ENCODE measurements around the gene LIMD2. TPM values are rescaled to one million over a fixed set of nuclear protein-coding genes. Genes with fewer than 3 reads are reported as not detected.

LIMD2 gene
- total RNA-seq, 1 experiment from 2014 or later: 93.5 TPM

- H3K18ac ChIP-seq (ENCODE audit: insufficient read length, low read depth, low read length): no peak overlapping the region
- H3K9me3 ChIP-seq (ENCODE audit: control insufficient read depth, low read depth, low read length): no peaks in the 10 kb centered on the region
- Mint-ChIP-seq H3K4me3 (peak overlapping the region; percentile 74 to 82), H3K27me3 (ENCODE audit: low read depth) (peaks cover 5% of the 10 kb centered on the region), H3K9me3 (no peaks in the 10 kb centered on the region), H3K36me3 (ENCODE audit: insufficient read depth in 1 of 3, low read depth in 3 of 3) (peaks cover under 1 to 39% (median 11%) of the 10 kb centered on the region in 3 experiments; a peak in 6 of 7 replicates), H3K27ac (no peak overlapping the region), H3K4me1 (peaks cover 40 to 49% of the 10 kb centered on the region in 2 experiments)
- H3T11ph ChIP-seq (ENCODE audit: low read length): no peak overlapping the region
- no CpG with 5 or more reads among the region's 24 CpGs for whole genome bisulfite sequencing (ENCODE audit: extremely low coverage, insufficient read length, low lambda C conversion rate)
- no peaks in the 10 kb centered on the region; the same call in 1 of the 2 replicates for H3K4me1 ChIP-seq (ENCODE audit: insufficient read depth, low read length)
- peak overlapping the region; percentile 41 for H3K4me2 ChIP-seq (ENCODE audit: insufficient read depth, insufficient read length, low read length)
- H2BK20ac ChIP-seq (ENCODE audit: low read depth, low read length, poor library complexity, severe bottlenecking): no peak overlapping the region
- no peak overlapping the region for H2BK120ac ChIP-seq (ENCODE audit: low read depth, low read length, poor library complexity, severe bottlenecking)
- H4K20me1 ChIP-seq (ENCODE audit: control insufficient read depth, insufficient read depth, insufficient read length): no peaks in the 10 kb centered on the region
- no peak overlapping the region for H3K27ac ChIP-seq (ENCODE audit: insufficient read length, low read depth, low read length)
- H2BK5ac ChIP-seq (ENCODE audit: insufficient read length, low read length): no peak overlapping the region
- H3K23ac ChIP-seq (ENCODE audit: insufficient read length, low read depth, low read length): no peak overlapping the region
- no peak overlapping the region for H2BK15ac ChIP-seq (ENCODE audit: low read depth, low read length)
- H4K91ac ChIP-seq (ENCODE audit: insufficient read length, low read depth, low read length): no peak overlapping the region
- no peak overlapping the region for H2AFZ ChIP-seq (ENCODE audit: low read length)
- H3K79me1 ChIP-seq (ENCODE audit: insufficient read depth, low read depth, low read length, poor library complexity, severe bottlenecking): no peaks in the 10 kb centered on the region
- no peak overlapping the region for H3K56ac ChIP-seq (ENCODE audit: insufficient read length, low read depth, low read length)
- no peak for TF ChIP-seq CTCF (conservative IDR thresholded peaks at IDR 0.05)
- H4K5ac ChIP-seq (ENCODE audit: insufficient read length, low read depth, low read length): no peak overlapping the region
- H2AK5ac ChIP-seq (ENCODE audit: insufficient read length, low read length): no peak overlapping the region
- no peak overlapping the region for H3K9ac ChIP-seq (ENCODE audit: extremely low read depth, insufficient read length, low read length)
- no peak for DNase-seq
- no peak overlapping the region for H3K4ac ChIP-seq (ENCODE audit: low read depth, low read length)
- no peak overlapping the region for H3K14ac ChIP-seq (ENCODE audit: insufficient read depth, low read length)
- no peaks in the 10 kb centered on the region for H3K79me2 ChIP-seq (ENCODE audit: insufficient read depth, low read length)
- H2BK12ac ChIP-seq (ENCODE audit: insufficient read length, low read depth, low read length): no peak overlapping the region
- H3K23me2 ChIP-seq (ENCODE audit: insufficient read length, low read depth, low read length, poor library complexity, severe bottlenecking): peaks cover 20% of the 10 kb centered on the region
- no peaks in the 10 kb centered on the region for H3K27me3 ChIP-seq (ENCODE audit: insufficient read depth, low read length)
- H4K8ac ChIP-seq (replicated peaks; ENCODE audit: insufficient read length, low read depth, low read length): no peak overlapping the region
Measured at GRCh38 chr17:63698381-63698885, 1.5 kb downstream of the LIMD2 start.
